Measurements from ENCODE around the gene HNF4A.

DNA sequence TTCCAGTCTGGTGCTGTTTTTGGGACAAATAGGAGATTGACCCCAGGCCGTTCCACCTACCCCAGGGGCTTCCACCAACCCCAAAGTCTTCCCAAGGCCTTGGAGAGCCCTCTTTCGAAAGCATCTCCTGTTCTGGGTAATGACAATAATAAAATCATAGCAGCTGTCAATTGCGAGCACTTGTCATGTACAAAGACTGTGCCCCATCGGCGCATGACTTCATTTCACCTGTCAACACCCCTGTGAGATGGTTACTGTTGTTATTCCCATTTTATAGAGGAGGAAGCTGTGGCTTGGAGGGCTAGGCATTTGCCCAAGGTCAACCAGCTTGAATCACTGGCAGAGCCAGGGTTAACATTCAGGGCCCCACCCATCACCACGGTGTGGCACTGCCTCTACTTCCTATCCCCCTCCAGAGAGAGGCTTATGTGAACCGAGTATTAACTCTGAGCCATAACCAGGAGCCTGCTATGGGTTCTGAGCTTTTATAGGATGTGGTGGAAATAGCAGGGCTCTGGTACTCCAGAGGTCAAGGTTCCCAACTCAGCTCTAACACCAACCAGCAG lies 51.2 kb downstream of the HNF4A start:
- TF ChIP-seq, protein P1, sequence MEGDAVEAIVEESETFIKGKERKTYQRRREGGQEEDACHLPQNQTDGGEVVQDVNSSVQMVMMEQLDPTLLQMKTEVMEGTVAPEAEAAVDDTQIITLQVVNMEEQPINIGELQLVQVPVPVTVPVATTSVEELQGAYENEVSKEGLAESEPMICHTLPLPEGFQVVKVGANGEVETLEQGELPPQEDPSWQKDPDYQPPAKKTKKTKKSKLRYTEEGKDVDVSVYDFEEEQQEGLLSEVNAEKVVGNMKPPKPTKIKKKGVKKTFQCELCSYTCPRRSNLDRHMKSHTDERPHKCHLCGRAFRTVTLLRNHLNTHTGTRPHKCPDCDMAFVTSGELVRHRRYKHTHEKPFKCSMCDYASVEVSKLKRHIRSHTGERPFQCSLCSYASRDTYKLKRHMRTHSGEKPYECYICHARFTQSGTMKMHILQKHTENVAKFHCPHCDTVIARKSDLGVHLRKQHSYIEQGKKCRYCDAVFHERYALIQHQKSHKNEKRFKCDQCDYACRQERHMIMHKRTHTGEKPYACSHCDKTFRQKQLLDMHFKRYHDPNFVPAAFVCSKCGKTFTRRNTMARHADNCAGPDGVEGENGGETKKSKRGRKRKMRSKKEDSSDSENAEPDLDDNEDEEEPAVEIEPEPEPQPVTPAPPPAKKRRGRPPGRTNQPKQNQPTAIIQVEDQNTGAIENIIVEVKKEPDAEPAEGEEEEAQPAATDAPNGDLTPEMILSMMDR (IDR thresholded peaks at IDR 0.05; ENCODE audit: low read length) = no peak
- TF ChIP-seq EZH2 (IDR thresholded peaks at IDR 0.05; ENCODE audit: borderline replicate concordance, low read length) = no peak

Data from OCI-LY1 (cell line).